GM18511 (cell line): Measurements from ENCODE around the gene RNF207.

Experiments used
- ATAC-seq: cut with Tn5 transposase; IDR thresholded peaks from one replicate; pipeline ENCODE4 v1.9.1; 2021; ENCODE audit warnings: mild to moderate bottlenecking, moderate library complexity; ENCODE audit not compliant: unreplicated experiment

RNF207 gene

DNA sequence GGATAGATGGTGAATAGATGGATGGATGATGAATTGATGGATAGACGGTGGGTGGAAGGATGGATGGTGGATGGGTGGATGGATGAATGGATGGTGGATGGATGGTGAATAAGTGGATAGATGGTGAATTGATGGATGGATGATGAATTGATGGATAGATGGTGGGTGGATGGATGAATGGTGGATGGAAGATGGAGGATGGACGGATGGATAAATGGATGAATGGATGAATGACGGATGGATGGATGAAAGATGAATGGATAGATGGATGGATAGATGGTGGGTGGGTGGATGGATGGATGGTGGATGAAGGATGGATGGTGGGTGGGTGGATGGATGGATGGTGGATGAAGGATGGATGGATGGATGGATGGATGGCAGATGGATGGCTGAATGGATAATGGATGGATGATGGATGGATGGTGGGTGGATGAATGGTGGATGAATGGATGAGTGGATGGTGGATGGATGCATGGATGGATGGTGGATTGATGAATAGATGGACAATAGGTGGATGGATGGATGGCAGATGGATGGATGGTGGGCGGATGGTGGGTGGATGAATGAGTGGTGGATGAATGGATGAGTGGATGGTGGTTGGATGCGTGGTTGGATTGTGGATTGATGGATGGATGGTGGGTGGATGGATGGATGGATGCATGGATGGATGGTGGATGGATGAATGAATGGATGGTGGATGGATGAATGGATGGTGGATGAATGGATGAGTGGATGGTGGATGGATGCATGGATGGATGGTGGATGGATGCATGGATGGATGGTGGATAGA, 31.1 kb upstream of the RNF207 start:
- ATAC-seq: no peak

DNA sequence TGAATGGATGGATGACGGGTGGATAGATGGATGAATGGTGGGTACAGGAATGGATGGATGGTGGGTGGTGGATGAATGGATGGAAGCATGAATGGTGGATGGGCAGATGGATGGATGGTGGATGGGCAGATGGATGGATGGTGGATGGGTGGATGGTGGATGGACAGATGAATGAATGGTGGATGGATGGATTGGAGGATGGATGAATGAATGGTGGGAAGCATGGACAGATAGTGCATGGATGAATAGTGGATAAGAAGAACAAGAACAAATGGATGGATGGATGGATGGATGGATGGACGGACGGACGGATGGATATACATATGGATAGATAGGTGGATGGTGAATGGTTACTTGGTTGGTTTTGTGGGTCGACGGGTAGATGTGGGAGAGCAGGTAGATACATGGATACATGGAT, 30.5 kb upstream of the RNF207 start:
- ATAC-seq: no peak

- ATAC-seq: no peak
Measured at GRCh38 chr1:6176779-6177178, 29.1 kb upstream of the RNF207 start.

DNA sequence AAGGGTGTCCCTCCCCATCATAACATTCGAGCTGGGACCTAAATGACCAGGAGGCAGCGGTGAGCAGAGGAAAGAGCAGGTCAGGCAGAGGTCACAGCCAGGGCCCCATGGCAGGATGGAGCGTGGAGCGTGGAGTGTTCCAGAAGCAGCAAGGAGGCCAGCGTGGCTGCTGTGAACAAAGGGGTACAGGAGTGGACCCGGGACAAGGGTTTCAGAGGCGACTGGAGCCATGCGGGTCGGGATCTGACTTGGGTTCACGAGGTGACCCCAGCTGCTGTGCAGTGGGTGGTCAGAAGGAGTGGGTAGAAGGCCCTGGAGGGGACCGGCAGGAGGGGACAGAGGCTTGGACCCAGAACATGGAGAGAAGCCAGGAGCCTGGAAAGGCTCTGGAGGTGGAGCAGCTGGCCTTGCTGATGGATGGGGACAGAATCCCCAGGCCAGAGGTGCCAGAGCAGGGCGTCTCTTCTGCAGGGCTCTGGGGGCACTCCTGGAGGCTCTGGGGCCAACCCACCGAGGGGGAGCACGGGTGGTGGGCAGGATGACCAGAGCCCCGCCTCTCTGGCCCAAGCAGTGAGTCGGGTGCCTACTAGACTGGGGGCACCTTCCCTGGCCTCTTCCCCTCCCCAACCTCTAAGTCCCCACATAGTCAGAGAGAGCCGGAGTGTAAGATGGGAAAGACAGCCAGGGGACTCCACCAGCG, 28.1 kb upstream of the RNF207 start:
- ATAC-seq: no peak

DNA sequence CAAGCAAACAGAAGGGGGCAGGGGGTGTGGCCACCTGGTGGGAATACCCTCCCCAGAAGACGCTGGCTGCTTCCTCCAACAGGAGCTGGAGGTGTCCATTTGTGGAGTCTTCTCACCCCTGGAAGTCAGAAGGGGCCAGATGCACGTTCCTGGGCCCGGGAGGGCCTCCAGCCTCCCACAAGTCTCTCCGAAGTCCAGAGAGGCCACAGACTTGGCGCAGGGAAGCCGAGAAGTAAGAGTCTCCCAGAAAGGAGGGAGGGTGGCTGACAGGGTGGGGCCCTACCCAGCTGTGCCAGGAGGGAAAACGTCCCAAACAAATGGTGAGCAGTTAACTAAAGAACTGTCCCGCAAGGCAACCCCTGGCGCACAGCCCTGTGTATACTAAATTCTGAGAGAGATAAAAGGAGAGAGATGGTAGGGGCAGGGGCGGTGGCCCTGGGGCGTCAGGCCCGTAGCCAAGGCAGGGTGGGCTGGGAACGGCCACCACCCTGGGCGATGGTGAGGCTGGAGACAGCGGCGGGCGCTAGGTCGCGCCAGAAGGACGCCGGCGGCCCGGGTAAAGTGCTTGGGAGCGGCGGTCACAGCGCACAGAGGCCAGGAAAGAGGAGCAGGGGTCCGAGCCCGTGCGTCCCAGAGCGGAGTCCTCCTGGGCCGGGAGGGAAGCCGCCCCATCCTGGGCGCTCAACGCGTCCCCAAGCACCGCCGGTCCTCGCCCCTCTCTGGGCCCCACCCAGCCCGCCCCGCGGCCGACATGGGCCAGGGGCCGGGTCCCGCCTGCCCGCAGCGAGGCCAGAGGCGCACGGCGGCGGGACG, 27.0 kb upstream of the RNF207 start:
- no peak for ATAC-seq

DNA sequence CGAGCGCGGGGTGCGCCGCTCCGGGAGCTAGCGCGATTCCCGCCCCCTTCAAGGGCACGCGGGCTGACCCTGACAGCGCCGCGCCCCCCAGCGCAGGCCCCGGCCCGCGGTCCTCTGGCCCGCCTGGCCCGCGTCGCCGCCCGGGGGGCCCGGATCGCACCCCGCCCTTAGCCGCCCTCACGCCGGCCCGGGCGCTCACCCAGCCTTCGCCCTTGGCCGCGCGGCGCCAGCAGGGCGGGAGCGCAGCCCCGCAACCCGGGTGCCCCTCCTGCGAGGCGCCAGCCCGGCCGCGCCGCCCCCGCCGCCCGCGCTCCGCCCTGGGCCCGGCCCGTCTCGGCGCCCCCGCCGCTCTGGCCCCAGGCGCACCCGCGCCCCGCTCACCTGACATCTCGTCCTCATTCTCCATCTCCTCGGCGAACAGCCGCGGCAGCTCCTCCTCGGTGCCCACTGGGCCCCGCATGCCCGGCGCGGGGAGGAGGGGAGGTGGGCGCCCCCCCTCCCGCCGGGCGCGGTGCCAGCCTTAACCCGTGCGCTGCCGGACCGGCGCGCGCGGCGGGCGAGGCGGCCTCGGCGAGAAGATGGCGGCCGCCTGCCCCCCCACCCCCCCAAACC, 26.2 kb upstream of the RNF207 start:
- no peak for ATAC-seq

GRCh38 chr1:6180268-6180706, 25.6 kb upstream of the RNF207 start, which contains the start of gene CHD5:
TSS of gene CHD5 (minus strand) at chr1:6180321. CDS start at chr1:6180023, 298 bp downstream.
- ATAC-seq: no peak

DNA sequence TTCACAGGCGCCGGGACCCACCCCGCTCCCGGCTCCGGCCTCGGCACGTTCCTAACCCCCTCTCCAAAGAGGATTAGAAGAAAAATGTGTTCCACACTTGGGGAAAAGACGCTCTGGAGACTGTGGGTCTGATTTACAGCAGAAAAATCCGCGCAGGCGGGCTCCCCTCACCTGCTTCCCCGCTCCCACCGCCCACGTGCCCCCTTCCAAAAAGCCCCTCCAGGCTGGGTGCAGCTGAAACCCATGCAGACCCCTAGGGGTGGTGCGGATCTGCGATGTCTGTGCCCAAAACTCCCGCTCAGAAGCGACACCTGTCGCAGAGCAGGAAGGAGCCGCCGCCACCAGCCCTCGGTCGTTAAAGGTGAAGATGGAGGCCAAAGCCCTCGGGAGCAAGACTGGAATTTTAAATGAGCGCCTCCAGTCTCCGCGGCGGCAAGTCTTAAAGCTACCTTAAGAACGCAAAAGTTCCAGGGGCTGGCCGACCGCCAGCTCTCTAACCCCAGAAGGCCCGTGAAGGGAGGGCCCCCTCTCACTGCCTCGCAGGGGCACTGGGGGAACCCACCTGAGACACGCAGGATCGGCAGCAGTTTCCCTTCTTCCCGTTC, 25.1 kb upstream of the RNF207 start:
- no peak for ATAC-seq

DNA sequence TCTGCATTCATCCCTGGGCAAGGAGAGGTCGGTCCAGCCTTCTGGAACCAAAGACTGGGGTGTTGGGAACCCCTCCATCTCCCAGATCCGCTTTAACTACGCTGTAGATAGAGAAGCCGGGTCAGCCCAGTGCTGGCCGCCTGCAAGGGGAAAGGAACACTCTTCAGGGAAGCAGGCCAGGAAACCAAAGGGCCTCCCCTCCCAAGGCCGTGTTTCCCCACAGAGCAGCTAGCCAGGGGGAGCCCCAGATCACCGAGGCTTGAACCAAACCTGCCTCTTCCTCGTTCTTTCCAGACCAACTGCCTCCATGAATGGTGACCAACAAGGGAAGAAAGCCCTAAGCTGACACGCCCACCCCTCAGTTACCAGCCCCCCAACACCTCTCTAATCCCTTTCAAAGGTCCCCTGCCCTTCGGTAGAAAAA, 24.6 kb upstream of the RNF207 start:
- ATAC-seq: no peak

GRCh38 chr1:6183520-6183989, 22.4 kb upstream of the RNF207 start:
- ATAC-seq: no peak

- ATAC-seq: no peak
Measured at GRCh38 chr1:6184083-6184783, 21.7 kb upstream of the RNF207 start.

- no peak for ATAC-seq
Measured at GRCh38 chr1:6185151-6185550, 20.8 kb upstream of the RNF207 start.

- no peak for ATAC-seq
Measured at GRCh38 chr1:6185635-6186382, 20.1 kb upstream of the RNF207 start.

DNA sequence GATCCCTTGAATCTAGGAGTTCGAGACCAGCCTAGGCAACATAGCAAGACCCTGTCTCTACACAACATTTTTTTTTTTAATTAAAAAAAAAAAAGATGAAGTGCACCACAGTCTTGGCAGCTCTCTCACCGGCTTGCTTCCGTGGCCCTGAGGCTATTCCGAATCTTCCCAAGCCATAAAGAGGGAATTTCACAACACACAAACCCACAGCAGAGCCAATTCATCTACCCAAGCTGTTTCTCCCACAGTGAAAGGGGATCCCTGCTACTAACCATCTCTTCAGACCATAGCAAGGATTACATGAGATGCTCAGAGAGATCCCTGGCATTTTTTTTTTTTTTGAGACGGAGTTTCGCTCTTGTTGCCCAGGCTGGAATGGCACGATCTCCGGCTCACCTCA, 17.5 kb upstream of the RNF207 start:
- no peak for ATAC-seq

- ATAC-seq: no peak
Measured at GRCh38 chr1:6191968-6192367, 14.0 kb upstream of the RNF207 start.

DNA sequence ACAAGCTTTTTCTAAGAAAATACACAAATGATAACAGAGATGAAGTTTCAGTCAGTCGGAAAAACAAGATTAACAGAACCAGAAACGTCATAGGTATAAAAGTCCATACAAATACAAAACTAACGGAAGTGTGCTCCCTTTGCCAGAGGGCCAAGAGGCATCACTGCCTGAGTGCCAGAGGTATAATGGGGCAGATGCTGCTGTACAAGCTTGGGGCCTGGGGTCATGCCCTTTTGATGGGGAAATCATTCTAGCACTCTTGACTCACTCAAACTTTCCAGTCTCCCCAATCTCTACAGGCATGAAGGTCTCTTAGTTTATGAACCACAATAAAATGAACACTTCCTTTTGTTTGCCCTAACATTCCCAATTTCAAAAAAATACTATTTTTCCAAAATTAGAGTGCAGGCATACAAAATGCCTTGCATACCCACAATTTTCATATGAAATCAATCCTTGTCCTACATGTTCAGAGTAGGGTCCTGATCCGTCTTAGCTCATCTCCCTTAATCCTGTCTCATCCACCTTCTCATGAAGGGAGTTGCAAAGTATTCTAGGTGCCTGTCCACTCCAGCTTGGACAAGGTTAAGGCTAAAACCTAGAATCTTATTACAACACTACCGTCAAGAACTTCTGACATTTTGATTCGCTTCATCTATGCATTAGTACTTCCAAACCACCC, 8.0 kb upstream of the RNF207 start:
- ATAC-seq: no peak

GRCh38 chr1:6198646-6199297, 7.1 kb upstream of the RNF207 start:
- peak; percentile 30 for ATAC-seq
